ENCODE data around the gene TMC3.
A peak's percentile ranks its signal among the peaks of the same experiment; 100 is the strongest.

The TMC3 gene

GRCh38 chr15:81322676-81323253, 51.2 kb downstream of the TMC3 start:
- no peak for DNase-seq (ENCODE audit: low read depth, low spot score)

- DNase-seq (ENCODE audit: low read depth, low spot score): no peak
Observed at GRCh38 chr15:81321667-81322066, 52.3 kb downstream of the TMC3 start.

GRCh38 chr15:81317642-81318017, 56.4 kb downstream of the TMC3 start:
- DNase-seq (ENCODE audit: low read depth, low spot score): no peak

GRCh38 chr15:81316267-81316666, 57.7 kb downstream of the TMC3 start:
- DNase-seq (ENCODE audit: low read depth, low spot score): no peak

GRCh38 chr15:81315452-81316175, 58.4 kb downstream of the TMC3 start:
- no peak for DNase-seq (ENCODE audit: low read depth, low spot score)

- no peak for DNase-seq (ENCODE audit: low read depth, low spot score)
Observed at GRCh38 chr15:81314378-81314777, 59.6 kb downstream of the TMC3 start.

GRCh38 chr15:81313686-81314085, 60.3 kb downstream of the TMC3 start:
- no peak for DNase-seq (ENCODE audit: low read depth, low spot score)

- peak; percentile 92 for DNase-seq (ENCODE audit: low read depth, low spot score)
Observed at GRCh38 chr15:81312790-81313543, 61.0 kb downstream of the TMC3 start.

- no peak for DNase-seq (ENCODE audit: low read depth, low spot score)
Observed at GRCh38 chr15:81311752-81312464, 62.1 kb downstream of the TMC3 start.

GRCh38 chr15:81310480-81310879, 63.5 kb downstream of the TMC3 start:
- no peak for DNase-seq (ENCODE audit: low read depth, low spot score)

GRCh38 chr15:81309647-81310450, 64.2 kb downstream of the TMC3 start:
- no peak for DNase-seq (ENCODE audit: low read depth, low spot score)

- DNase-seq (ENCODE audit: low read depth, low spot score): no peak
Observed at GRCh38 chr15:81308260-81308659, 65.8 kb downstream of the TMC3 start.

GRCh38 chr15:81304226-81304625, 69.8 kb downstream of the TMC3 start:
- peak; percentile 17 for DNase-seq (ENCODE audit: low read depth, low spot score)

GRCh38 chr15:81303244-81304225, 70.5 kb downstream of the TMC3 start:
- DNase-seq (ENCODE audit: low read depth, low spot score): no peak

GRCh38 chr15:81302701-81303109, 71.3 kb downstream of the TMC3 start:
- no peak for DNase-seq (ENCODE audit: low read depth, low spot score)

GRCh38 chr15:81301815-81302399, 72.1 kb downstream of the TMC3 start:
- DNase-seq (ENCODE audit: low read depth, low spot score): no peak

- no peak for DNase-seq (ENCODE audit: low read depth, low spot score)
Observed at GRCh38 chr15:81301385-81301784, 72.6 kb downstream of the TMC3 start.

GRCh38 chr15:81299630-81300273, 74.3 kb downstream of the TMC3 start:
- no peak for DNase-seq (ENCODE audit: low read depth, low spot score)

- DNase-seq (ENCODE audit: low read depth, low spot score): no peak
Observed at GRCh38 chr15:81299156-81299555, 74.9 kb downstream of the TMC3 start.

Data from brain pericyte (primary cell).